ENCODE results near the gene GPATCH1. TPM values are rescaled to one million over a fixed set of nuclear protein-coding genes. Genes with fewer than 3 reads are reported as not detected.

Gene GPATCH1
- total and polyA plus RNA-seq, 2 of the 13 experiments (the other 11 are each of a cell fraction or from before 2014, with no cell fraction given): 6.8 to 6.9 TPM

- TF ChIP-seq, protein P1, sequence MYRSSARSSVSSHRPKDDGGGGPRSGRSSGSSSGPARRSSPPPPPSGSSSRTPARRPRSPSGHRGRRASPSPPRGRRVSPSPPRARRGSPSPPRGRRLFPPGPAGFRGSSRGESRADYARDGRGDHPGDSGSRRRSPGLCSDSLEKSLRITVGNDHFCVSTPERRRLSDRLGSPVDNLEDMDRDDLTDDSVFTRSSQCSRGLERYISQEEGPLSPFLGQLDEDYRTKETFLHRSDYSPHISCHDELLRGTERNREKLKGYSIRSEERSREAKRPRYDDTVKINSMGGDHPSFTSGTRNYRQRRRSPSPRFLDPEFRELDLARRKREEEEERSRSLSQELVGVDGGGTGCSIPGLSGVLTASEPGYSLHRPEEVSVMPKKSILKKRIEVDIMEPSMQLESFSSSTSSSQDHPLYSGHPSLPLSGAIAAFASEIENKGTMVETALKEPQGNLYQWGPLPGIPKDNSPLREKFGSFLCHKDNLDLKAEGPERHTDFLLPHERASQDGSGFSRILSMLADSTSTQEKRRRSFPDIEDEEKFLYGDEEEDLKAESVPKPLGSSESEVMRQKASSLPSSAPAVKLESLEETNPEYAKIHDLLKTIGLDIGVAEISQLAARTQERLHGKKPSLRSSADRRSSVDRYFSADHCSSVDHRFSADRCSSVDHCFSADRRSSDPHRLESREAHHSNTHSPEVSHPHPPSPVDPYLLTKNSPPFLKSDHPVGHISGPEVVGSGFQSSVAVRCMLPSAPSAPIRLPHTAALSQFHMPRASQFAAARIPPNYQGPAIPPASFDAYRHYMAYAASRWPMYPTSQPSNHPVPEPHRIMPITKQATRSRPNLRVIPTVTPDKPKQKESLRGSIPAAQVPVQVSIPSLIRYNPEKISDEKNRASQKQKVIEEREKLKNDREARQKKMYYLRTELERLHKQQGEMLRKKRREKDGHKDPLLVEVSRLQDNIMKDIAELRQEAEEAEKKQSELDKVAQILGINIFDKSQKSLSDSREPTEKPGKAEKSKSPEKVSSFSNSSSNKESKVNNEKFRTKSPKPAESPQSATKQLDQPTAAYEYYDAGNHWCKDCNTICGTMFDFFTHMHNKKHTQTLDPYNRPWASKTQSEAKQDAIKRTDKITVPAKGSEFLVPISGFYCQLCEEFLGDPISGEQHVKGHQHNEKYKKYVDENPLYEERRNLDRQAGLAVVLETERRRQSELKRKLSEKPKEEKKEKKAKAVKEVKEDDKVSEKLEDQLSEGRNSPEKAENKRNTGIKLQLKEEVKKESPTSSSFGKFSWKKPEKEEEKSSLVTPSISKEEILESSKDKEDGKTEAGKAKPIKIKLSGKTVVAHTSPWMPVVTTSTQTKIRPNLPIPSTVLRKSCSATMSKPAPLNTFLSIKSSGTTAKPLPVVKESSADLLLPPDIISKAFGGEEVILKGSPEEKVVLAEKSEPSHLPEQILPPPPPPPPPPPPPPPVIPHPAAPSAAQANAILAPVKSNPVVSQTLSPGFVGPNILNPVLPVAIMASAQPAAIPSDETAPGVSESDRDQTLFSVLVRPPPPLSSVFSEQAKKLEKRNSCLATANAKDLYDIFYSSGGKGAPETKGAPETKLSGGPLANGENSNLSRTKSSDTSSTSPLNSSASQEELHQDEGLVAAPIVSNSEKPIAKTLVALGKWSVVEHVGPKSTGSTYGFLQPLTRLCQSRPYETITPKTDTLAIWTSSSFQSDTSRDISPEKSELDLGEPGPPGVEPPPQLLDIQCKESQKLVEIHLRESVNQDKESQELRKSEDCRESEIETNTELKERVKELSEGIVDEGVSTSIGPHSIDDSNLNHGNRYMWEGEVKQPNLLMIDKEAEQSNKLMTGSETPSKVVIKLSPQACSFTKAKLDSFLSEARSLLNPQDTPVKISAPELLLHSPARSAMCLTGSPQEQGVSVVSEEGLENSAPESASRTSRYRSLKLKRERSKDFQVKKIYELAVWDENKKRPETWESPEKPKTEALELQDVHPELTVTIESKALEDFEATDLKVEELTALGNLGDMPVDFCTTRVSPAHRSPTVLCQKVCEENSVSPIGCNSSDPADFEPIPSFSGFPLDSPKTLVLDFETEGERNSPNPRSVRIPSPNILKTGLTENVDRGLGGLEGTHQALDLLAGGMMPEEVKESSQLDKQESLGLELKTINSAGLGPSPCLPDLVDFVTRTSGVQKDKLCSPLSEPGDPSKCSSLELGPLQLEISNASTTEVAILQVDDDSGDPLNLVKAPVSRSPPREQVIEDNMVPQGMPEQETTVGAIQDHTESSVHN (CRISPR knock-in tag; IDR thresholded peaks at IDR 0.05): no peak
- no peak for TF ChIP-seq IRF2 (CRISPR knock-in tag; IDR thresholded peaks at IDR 0.05)
- TF ChIP-seq EP300 (IDR thresholded peaks at IDR 0.05; ENCODE audit: low read depth in 2 of 2, low read length in 2 of 2): no peak
- TF ChIP-seq EP300 (CRISPR knock-in tag; IDR thresholded peaks at IDR 0.05; ENCODE audit: borderline replicate concordance): peak; percentile 47; the same call in 1 of the 2 replicates
- TF ChIP-seq ATF2 (CRISPR knock-in tag; IDR thresholded peaks at IDR 0.05): no peak
- TF ChIP-seq HNF4G (IDR thresholded peaks at IDR 0.05; ENCODE audit: borderline replicate concordance, low read depth, low read length): no peak
- no peak for TF ChIP-seq HNF4G (CRISPR knock-in tag; IDR thresholded peaks at IDR 0.05; ENCODE audit: borderline replicate concordance, low read depth)
- peak; percentile 54 for TF ChIP-seq RXRA (CRISPR knock-in tag; IDR thresholded peaks at IDR 0.05)
- no peak for TF ChIP-seq ZNF772 (CRISPR knock-in tag; IDR thresholded peaks at IDR 0.05)
- TF ChIP-seq TEAD3 (CRISPR knock-in tag; optimal IDR thresholded peaks at IDR 0.05; ENCODE audit: borderline replicate concordance): peak; percentile 27
- no peak for TF ChIP-seq SRSF9 (IDR thresholded peaks at IDR 0.05; ENCODE audit: borderline replicate concordance, insufficient read depth, low read depth, low read length, poor library complexity, severe bottlenecking)
- TF ChIP-seq STAT5B (CRISPR knock-in tag; IDR thresholded peaks at IDR 0.05): no peak
- TF ChIP-seq NAIF1 (CRISPR knock-in tag; IDR thresholded peaks at IDR 0.05; ENCODE audit: borderline replicate concordance): no peak
- TF ChIP-seq ZNF451 (CRISPR knock-in tag; IDR thresholded peaks at IDR 0.05): no peak
- no peak for TF ChIP-seq ZNF503 (CRISPR knock-in tag; IDR thresholded peaks at IDR 0.05)
- TF ChIP-seq ISL2 (CRISPR knock-in tag; IDR thresholded peaks at IDR 0.05): no peak
Measured at GRCh38 chr19:33064792-33065550, 16.0 kb upstream of the GPATCH1 start, which contains the start of gene RHPN2 (continued).
